Vagina (tissue), 2 donors: ENCODE data around the gene TNFRSF18.

Source experiments
- CTCF ChIP-seq, 3 experiments: fragments of 450-650 bp in 2 of 3; fragments of 200-600 bp in 1 of 3; sonication (generic) in 1 of 3; IDR thresholded peaks; one replicate each; pipeline ENCODE4 v1.5.1; 2017 to 2019; ENCODE audit warnings: antibody characterized with exemption in 3 of 3, mild to moderate bottlenecking in 2 of 3, moderate library complexity in 2 of 3
- POLR2AphosphoS5 ChIP-seq, 2 donors: sonication (generic); formaldehyde crosslinking; IDR thresholded peaks; one replicate each; pipeline ENCODE4 v1.9.0; 2017; ENCODE audit warnings: antibody characterized with exemption in 2 of 2, mild to moderate bottlenecking in 2 of 2, low read depth in 1 of 2; ENCODE audit not compliant: insufficient read depth in 1 of 2

- no peak for TF ChIP-seq CTCF (IDR thresholded peaks at IDR 0.05)
- TF ChIP-seq POLR2AphosphoS5 (IDR thresholded peaks at IDR 0.05; ENCODE audit: insufficient read depth in 1 of 2, low read depth in 1 of 2), result no peak
These were observed 40.4 kb downstream of the TNFRSF18 start for GRCh38 chr1:1165900-1166421.
